ENCODE measurements around the gene ARHGAP15.

GRCh38 chr2:143379955-143380354, 250.7 kb downstream of the ARHGAP15 start:
- TF ChIP-seq CTCF (conservative IDR thresholded peaks at IDR 0.05; ENCODE audit: low read length), result no peak
- no peak for TF ChIP-seq EZH2phosphoT487 (IDR thresholded peaks at IDR 0.05; ENCODE audit: borderline replicate concordance, low read depth, low read length)

Measured in OCI-LY7 (cell line).